ENCODE measurements around the gene BOLA3. TPM values are rescaled to one million over a fixed set of nuclear protein-coding genes. Genes with fewer than 3 reads are reported as not detected.

The BOLA3 gene
- total RNA-seq, 1 donor from 2014 or later = 19.0 TPM

DNA sequence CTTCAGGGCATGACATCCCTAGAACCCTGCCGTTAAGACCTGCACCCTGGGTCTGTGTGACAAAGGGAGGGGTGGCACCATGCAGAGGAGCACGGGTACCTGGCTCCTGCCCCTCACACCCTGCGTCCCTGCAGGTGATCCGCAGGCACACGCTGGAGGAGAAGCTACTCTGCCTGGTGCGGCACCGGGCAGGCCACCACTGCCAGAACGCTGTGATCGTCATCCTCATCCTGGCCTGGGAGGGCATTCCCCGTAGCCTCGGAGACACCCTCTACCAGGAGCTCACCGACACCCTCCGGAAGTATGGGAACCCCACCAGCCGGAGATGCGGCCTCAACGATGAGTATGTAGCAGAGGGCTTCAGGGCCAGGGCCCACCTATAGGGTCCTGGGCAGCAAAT, 60.0 kb downstream of the BOLA3 start:
- Mint-ChIP-seq H3K36me3 (ENCODE audit: low read depth, unreplicated experiment) (peaks cover 37% of the 10 kb centered on the region), H3K9me3 (ENCODE audit: unreplicated experiment) (no peaks in the 10 kb centered on the region), H3K4me3 (ENCODE audit: unreplicated experiment) (no peak overlapping the region), H3K27me3 (ENCODE audit: unreplicated experiment) (peaks cover 7% of the 10 kb centered on the region), H3K27ac (ENCODE audit: unreplicated experiment) (no peak overlapping the region), H3K4me1 (ENCODE audit: unreplicated experiment) (peaks cover 3% of the 10 kb centered on the region)
- no peak for DNase-seq (ENCODE audit: low spot score)
- TF ChIP-seq, protein P1, sequence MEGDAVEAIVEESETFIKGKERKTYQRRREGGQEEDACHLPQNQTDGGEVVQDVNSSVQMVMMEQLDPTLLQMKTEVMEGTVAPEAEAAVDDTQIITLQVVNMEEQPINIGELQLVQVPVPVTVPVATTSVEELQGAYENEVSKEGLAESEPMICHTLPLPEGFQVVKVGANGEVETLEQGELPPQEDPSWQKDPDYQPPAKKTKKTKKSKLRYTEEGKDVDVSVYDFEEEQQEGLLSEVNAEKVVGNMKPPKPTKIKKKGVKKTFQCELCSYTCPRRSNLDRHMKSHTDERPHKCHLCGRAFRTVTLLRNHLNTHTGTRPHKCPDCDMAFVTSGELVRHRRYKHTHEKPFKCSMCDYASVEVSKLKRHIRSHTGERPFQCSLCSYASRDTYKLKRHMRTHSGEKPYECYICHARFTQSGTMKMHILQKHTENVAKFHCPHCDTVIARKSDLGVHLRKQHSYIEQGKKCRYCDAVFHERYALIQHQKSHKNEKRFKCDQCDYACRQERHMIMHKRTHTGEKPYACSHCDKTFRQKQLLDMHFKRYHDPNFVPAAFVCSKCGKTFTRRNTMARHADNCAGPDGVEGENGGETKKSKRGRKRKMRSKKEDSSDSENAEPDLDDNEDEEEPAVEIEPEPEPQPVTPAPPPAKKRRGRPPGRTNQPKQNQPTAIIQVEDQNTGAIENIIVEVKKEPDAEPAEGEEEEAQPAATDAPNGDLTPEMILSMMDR (IDR thresholded peaks at IDR 0.05; ENCODE audit: unreplicated experiment) = no peak

DNA sequence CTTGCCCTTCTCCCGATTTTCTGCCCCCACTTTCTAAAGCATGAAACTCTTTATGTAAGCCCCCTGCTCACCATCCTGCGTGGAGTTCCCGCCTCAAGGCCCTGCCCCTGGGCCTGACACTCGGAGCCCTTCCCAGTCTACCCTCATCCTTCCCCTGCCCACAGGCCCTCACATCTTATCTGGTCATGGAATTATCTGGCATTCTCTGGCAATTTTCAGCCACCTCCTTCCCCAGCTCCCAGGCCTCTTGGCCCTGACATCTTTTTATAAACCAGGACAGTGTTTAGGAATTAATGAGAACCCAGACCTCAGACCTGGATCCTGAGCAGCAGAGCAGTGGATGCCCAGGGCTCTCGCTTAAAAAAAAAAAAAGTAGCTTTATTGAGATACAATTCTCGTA, 61.7 kb downstream of the BOLA3 start:
- H3K27ac Mint-ChIP-seq (ENCODE audit: unreplicated experiment) = no peak overlapping the region
- peaks cover 42% of the 10 kb centered on the region for H3K36me3 Mint-ChIP-seq (ENCODE audit: low read depth, unreplicated experiment)
- TF ChIP-seq, protein P1 (IDR thresholded peaks at IDR 0.05; ENCODE audit: unreplicated experiment) = no peak
- DNase-seq (ENCODE audit: low spot score) = no peak
- H3K4me3 Mint-ChIP-seq (ENCODE audit: unreplicated experiment) = no peak overlapping the region
- H3K27me3 Mint-ChIP-seq (ENCODE audit: unreplicated experiment) = peaks cover 7% of the 10 kb centered on the region
- peaks cover 3% of the 10 kb centered on the region for H3K4me1 Mint-ChIP-seq (ENCODE audit: unreplicated experiment)
- no peaks in the 10 kb centered on the region for H3K9me3 Mint-ChIP-seq (ENCODE audit: unreplicated experiment)

Other genes with a start within 250 kb of the BOLA3 start
- 68.3 TPM for gene DGUOK, start 221.0 kb downstream of the BOLA3 start, total RNA-seq (ENCODE audit: unreplicated experiment)
- gene TET3, start 163.0 kb downstream of the BOLA3 start, total RNA-seq (ENCODE audit: unreplicated experiment) = 23.0 TPM
- gene MOB1A, start 31.0 kb upstream of the BOLA3 start, total RNA-seq (ENCODE audit: unreplicated experiment) = 85.3 TPM
- gene MTHFD2, start 50.7 kb upstream of the BOLA3 start, total RNA-seq (ENCODE audit: unreplicated experiment) = 20.0 TPM
- 4.2 TPM for gene SLC4A5, start 195.5 kb upstream of the BOLA3 start, total RNA-seq (ENCODE audit: unreplicated experiment)
- gene DCTN1, start 232.4 kb upstream of the BOLA3 start, total RNA-seq (ENCODE audit: unreplicated experiment) = 244 TPM